Fibroblast of mammary gland (primary cell): ENCODE data around the gene ASB15.

Experiments used
- DNase-seq: peaks from one replicate; pipeline ENCODE4 v3.0.0-alpha.2; 2010; ENCODE audit warnings: low read depth
- H3K4me3 ChIP-seq: 2 replicates; pipeline ENCODE4 v1.5.1; 2011; ENCODE audit warnings: low read depth, mild to moderate bottlenecking, low read length, moderate library complexity; ENCODE audit not compliant: control insufficient read depth
- CTCF ChIP-seq: conservative IDR thresholded peaks from 2 replicates; pipeline ENCODE4 v1.5.1; 2011; ENCODE audit warnings: low read depth, low read length, inconsistent platforms; ENCODE audit not compliant: control insufficient read depth, insufficient read depth

Gene ASB15

GRCh38 chr7:123573341-123573740, 28.3 kb upstream of the ASB15 start:
- TF ChIP-seq CTCF, result no peak
- H3K4me3 ChIP-seq, result no peak overlapping the region
- DNase-seq, result no peak

GRCh38 chr7:123573896-123574467, 27.6 kb upstream of the ASB15 start:
- TF ChIP-seq CTCF, result no peak
- H3K4me3 ChIP-seq, result no peak overlapping the region
- peak; percentile 20 for DNase-seq

GRCh38 chr7:123579416-123579815, 22.2 kb upstream of the ASB15 start:
- no peak for TF ChIP-seq CTCF
- no peak overlapping the region for H3K4me3 ChIP-seq
- DNase-seq, result no peak

GRCh38 chr7:123580406-123581161, 21.0 kb upstream of the ASB15 start:
- no peak overlapping the region for H3K4me3 ChIP-seq
- TF ChIP-seq CTCF, result peak; percentile 96
- DNase-seq, result peak; percentile 64

GRCh38 chr7:123581162-123581459, 20.5 kb upstream of the ASB15 start:
- TF ChIP-seq CTCF, result no peak
- DNase-seq, result no peak
- H3K4me3 ChIP-seq, result no peak overlapping the region

- DNase-seq, result no peak
- no peak overlapping the region for H3K4me3 ChIP-seq
- TF ChIP-seq CTCF, result no peak
Observed at GRCh38 chr7:123583821-123584220, 17.8 kb upstream of the ASB15 start.

- no peak for TF ChIP-seq CTCF
- no peak for DNase-seq
- H3K4me3 ChIP-seq, result no peak overlapping the region
Observed at GRCh38 chr7:123588376-123588775, 13.2 kb upstream of the ASB15 start.
